C1 segment of cervical spinal cord (tissue), 14 donors: ENCODE measurements around the gene ALPP.
"Not testable (repeated sequence)": the region's sequence is repeated elsewhere in the genome, so short reads cannot be mapped to it uniquely, and the experiment has no call there.

Source experiments
- DNase-seq, 14 donors: peaks; one replicate each; lab custom pipeline; 2025; lab: John Stamatoyannopoulos, UW

Gene ALPP

DNA sequence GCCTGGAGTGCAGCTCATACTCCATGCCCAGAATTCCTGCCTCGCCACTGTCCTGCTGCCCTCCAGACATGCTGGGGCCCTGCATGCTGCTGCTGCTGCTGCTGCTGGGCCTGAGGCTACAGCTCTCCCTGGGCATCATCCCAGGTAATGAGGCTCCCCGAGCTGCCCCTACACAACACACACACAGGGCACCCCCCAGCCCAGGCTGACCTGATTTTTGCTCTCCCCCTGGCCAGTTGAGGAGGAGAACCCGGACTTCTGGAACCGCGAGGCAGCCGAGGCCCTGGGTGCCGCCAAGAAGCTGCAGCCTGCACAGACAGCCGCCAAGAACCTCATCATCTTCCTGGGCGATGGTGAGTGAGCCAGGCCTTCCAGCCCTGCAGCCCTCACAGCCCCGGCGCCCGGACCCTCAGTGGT is at the start of gene ALPP:
ALPP (plus strand) TSS at position 17 of the 417 bp plus-strand sequence; CDS start at position 69, 52 bp downstream.
- DNase-seq, result not testable (repeated sequence)

GRCh38 chr2:232329716-232330067 is 48.9 kb upstream of the ALPP start:
- DNase-seq, result no peak

DNA sequence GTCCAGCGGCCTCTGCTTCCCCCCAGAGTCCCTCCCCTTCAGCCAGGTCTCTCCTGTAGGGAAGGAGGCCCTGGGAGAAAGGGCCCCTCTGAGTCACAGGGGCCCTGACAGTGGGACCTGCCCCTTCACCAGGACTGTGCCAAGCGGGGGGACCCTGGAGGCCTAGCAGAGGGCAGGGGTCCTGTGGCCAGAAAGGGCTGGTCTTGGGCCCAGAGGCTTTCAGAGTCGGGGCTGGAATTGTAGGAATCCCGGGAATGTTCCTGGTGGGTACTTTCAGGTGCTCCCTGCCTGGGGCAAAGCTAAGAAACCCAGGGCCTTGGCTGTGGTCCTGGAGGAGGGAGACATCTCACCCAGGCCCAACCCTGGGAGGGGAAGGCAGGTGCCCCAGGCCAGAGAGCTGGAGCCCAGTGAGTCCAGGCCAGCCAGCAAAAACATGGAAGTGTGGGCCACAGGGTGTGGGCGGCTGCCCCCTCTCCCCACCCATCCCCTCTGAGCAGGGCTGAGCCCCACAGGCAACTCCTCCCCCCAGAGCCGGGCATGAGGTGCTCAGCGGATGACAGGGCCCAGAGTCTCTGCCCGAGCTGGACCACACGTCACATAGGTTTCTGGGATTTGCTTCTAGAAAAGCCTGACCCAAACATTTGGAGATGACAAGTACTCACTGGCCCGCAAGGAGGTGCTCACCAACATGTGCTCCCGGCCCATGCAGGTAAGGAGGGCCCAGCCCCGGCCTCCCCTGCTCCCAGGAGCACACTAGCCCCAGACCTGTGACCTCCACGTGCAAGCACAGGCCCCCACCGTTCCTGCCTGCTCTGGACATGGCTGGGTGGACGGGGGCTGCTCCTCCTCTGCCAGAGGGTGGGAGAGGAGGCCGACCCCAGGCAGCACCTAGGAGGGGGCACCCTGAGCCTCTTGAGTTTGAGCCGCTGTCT is 48.2 kb upstream of the ALPP start:
- DNase-seq, result no peak

DNA sequence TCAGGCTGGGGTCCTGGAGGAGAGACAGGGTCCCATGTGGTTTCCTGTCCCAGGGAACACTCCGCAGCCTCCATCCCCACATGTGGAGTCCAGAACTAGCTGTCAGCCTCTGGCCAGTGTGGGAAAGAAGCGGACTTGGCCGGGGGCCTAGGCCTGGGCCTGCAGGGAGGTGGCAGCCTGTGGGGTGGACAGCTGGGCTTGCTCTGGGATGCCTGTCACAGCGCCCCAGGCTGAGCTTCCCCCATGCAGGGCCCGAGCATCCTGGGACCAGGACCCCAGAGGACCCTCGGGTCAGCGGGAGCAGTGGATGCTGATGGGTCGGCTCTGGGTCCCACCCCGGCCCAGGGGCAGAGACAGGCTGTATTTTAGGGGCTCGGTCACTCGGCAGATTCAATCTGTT is 47.5 kb upstream of the ALPP start:
- not testable (repeated sequence) for DNase-seq

DNA sequence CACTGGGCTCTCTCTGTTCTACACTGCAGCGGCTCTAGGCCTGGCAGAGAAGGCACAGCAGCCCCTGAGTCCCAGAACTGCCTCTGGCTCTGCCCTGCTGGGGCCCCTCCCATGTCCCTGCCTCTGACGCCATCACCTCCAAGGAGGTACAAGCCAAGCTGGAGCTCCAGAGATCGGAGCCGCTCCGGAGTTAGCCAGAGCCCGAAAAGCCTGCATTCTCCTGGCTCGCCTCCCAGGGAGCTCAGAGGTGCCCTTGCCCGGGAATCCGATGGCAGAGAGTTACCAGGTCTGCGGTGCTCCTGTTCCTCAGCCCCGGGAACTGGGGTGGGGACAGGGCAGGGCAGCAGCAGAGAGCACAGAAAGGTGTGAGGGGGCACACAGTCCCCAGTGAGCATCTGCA is 46.9 kb upstream of the ALPP start:
- not testable (repeated sequence) for DNase-seq

GRCh38 chr2:232332244-232332939 is 46.2 kb upstream of the ALPP start:
- not testable (repeated sequence) for DNase-seq

DNA sequence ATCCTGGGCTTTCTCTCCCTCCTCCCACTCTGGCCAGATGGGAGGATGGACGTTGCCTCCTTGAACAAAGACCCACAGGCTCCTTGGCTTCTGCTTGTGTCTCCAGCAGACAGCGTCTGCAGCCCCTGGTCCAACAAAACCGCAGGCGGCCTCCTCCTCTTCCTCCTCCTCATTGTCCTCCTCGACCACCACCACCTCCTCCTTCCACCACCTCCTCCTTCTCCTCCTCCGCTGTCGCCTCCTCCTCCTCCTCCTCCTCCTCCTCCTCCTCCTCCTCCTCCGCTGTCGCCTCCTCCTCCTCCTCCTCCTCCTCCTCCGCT is 45.7 kb upstream of the ALPP start:
- no peak for DNase-seq

- no peak for DNase-seq
These were observed 45.0 kb upstream of the ALPP start for GRCh38 chr2:232333361-232334135.

GRCh38 chr2:232334136-232334884 is 44.2 kb upstream of the ALPP start:
- DNase-seq, result not testable (repeated sequence)

DNA sequence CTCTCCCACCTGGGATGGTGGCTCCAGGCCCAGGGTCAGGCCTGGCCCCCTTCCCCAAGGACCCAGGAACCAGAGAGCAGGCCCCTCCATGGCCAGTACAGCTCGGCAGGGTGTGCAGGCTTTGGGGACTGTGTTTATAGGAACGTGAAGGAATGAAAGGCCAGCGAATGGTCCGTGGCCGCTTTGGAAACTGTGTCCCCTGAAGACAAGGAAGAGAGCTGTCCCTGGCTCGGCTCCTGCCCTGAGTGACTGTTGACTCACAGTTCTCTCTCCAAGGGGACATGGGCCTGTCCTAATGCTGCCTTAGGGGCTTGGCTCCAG is 43.7 kb upstream of the ALPP start:
- DNase-seq, result not testable (repeated sequence)

DNA sequence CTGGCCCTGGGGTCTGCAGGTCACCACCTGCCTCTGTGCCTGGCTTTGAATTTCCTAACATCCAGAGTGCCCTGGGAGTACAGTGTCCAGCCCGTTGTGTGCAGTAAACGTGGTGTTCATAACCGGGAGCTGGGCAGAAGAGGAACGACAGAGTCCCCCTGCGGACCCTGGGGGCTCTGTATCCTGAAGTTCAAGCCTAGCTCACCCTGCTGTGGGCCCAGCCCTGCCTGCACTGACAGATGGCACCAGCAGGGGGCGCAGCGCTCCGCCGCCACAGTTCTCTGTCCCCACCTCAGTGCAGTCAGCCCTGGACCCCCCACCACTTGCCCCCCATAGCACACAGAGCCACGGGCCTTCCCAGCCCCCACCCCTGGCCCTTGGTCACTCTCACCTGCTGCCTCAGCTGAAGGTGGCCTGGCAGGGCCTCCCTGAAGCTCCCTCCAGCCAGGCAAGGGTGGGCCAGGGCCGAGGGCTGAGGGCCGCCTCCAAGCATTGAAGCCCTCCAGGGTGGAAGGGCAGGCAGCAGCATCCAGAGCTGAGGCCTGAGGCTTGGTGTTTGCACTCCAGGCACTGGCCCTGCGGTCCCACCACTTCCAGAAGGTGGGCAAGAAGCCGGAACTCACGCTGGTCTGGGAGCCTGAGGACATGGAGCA is 43.2 kb upstream of the ALPP start:
- not testable (repeated sequence) for DNase-seq

DNA sequence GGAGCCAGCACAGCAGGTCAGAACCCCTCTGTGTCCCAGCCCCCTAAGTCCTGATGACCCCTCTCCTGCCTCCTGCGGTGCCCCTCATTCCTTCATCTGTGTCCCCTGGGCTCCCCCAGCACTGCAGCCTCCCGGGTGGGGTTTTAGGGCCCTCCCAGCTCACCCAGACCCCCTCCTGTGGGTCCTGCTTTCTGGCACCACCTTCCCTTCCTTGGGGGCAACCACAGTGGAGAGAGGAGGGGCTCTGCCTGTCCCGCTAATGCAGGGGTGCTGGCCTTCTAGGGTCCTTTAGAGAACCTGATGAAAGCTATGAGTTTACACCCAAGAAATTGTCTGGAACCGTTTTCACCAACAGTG is 42.7 kb upstream of the ALPP start:
- DNase-seq, result no peak

DNA sequence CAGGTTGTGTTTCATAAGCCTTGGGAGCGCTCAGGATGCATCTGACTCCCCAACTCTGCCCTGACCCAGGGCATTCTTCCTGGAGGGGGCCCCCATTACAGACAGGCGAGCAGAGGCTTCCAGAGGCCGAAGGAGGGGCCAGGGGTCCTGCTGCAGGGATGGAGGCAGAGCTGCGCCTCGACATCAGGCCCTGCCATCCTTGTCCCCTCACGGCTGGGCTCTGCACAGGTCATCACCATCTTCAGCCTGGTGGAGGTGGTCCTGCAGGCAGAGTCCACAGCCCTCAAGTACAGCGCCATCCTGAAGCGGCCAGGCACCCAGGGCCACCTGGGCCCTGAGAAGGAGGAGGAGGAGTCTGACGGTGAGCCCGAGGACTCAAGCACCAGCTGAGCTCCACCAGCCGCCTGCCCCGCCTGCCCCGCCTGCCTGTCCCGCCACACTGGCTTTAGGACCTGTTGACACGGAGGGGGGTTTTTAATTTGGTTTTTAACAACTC is 42.3 kb upstream of the ALPP start:
- no peak for DNase-seq

DNA sequence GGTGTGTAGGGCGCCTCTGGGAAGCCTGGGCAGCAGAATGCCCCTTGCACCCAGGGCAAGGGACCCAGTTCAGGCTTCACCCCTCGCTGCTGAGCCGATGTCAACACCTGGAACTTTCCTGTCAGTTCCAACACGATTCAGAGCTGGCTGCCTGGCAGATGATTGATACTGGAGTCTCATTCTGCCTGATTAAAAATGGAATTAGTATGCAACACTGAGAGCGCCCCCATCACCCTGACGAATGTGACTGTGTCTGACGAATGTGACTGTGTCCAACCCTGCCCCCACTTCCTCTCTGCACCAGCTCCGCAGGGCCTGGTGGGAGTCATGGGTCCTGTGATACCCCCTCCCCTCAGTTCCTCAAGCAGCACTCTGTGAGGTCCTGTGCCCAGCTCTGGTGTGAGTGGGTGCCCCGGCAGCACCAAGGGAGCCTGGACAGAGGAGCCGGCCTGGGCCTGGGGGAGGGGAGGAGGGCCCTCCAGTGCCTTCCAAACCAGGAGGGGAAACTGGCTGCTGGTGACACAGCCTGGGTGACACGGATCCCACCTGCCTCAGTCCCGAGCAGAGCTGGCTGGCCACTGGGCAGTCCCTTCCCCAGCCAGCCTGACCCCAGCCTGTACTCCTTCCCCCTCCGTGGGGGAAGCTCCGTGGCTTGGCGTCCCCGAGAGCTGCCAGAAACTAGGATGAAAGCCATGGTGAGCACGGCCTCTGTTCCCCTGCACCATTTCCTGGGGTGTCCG is 41.4 kb upstream of the ALPP start:
- no peak for DNase-seq

DNA sequence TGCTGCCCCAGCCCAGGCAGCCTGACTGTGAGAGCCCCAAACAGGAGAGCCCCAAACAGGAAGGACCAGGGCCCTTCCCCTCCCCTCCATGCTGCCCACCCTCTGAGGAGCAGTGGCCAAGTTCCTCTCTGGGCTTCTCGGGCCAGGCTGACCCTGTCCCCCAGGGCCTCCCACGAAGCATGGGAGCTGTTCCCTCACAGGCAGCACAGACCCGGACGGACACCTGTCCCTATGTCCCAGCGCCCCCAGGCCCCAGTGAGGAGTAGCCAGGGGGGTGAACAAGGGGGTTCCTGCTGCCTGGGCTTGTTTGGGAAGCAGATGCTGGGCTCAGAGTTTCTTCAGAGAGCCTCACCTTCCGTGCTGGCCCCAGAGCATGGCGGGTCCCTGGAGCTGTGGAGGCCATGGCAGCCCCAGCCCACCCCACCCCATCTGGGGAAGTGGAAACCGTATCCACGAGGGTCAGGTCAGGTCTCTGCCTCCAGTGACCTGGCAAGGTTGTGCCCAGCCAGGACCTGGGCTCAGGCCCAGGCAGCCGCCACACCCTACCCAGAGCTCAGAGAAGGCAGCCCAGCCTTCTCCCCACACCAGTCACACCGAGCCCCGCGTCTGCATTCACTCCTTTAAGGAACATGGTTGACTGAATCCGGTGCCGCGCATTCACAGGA is 40.3 kb upstream of the ALPP start:
- DNase-seq, result not testable (repeated sequence)

GRCh38 chr2:232338759-232339106 is 39.8 kb upstream of the ALPP start:
- DNase-seq, result no peak

DNA sequence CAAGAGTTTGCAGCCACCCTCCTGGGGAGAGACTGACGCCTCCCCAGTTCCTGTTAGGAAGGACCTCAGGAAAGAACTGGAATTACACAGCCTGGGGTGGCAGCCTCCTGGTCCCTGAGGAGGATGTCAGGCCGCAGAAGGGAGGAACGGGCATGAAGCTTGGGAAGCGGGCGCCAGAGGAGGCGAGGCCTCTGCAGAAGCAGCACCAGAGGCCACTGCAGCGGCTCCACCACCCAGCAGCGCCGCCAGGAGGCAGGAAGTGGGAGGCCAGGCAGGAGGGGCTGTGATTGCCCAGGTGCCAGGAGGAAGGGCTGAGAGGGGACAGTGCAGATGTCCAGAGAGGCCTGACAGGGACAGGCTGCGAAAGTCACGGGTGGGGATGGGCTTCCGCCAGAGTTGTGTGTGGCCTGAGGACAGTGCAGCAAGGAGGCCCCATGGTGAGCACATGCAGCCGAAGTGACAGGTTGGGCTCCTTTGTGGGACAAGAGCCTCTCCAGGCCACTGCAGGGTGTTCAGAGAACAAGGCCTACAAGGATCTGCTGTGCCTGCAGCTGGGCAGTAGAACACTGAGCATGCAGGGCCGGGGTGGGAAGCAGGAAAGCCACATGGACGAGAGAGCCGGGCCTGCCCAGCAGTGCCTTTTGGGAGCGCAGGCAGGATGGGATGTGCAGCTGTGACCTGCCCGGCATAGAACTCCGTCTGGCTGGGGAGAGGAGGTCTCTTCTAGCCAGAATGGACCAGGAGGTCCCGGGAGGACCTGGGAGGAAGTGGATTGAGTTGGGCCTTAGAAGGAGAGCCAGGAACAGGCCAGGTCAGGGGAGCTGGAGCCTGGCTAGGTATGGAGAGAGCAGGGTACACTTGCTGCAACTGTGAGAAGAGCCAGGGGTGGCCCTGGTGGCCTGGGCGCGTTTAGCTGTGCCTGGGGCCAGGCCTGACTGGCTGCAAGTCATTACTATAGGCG is 39.1 kb upstream of the ALPP start:
- no peak for DNase-seq

DNA sequence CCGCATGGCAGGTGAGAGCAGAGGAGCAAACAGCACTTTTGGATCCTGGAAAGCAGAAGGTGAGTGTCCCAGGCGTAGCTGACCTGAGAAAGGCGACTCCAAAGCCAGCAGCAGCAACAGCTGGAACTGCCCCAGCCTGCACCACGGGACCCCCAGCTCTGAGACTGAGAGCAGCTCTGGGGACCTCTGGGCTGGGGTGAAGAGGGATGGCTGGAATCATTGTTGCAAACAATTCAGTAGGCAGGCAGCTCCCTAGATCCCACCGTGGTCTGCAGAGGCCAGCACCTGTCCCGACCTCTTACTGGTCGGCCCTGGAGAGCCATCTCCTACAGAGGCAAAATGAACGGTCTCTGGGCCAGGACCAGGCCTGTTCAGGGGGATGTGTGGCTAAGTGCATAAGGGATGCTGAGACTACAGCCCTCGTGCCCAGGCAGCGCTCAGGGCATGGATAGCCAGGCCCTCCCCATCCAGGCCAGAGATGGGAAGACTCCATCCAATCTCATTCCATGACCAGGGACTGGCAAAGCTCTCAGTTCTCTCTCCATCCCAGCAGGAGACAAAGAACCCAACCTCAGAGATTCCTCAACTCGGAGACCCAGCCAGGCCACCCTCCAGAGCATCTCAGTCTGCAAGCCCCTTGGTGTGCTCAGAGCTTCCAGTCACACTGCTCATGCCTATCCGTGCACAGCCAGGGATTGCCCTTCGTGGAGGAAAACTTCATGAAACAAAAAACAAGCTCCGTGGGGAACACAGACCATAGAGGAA is 38.2 kb upstream of the ALPP start:
- no peak for DNase-seq
